Thoracic aorta (tissue), 2 donors: ENCODE measurements around the gene THUMPD2. TPM values are rescaled to one million over a fixed set of nuclear protein-coding genes. Genes with fewer than 3 reads are reported as not detected.

Experiments used
- ATAC-seq: fragments of 150-250 bp; one replicate; pipeline ENCODE4 v1.8.0; 2017; ENCODE audit warnings: low read depth; ENCODE audit not compliant: insufficient number of reproducible peaks, low FRiP score
- DNase-seq: peaks from one replicate; pipeline ENCODE4 v3.0.0-alpha.2; 2020; ENCODE audit warnings: low spot score
- H3K27ac ChIP-seq, 2 donors: fragments of 200-600 bp; sonication (generic); 1 replicate in 1 of 2; 2 replicates in 1 of 2; pipeline ENCODE4 v1.5.1; 2016; ENCODE audit warnings: mild to moderate bottlenecking in 2 of 2, moderate library complexity in 2 of 2
- H3K27me3 ChIP-seq: fragments of 200-600 bp; sonication (generic); replicated peaks from 2 replicates; pipeline ENCODE4 v1.6.0; 2016; ENCODE audit warnings: mild to moderate bottlenecking; ENCODE audit not compliant: insufficient read depth
- H3K36me3 ChIP-seq: fragments of 200-600 bp; sonication (generic); one replicate; pipeline ENCODE4 v1.5.1; 2016
- H3K4me1 ChIP-seq, 2 donors: fragments of 200-600 bp; sonication (generic); 1 replicate in 1 of 2; 2 replicates in 1 of 2; pipeline versions ENCODE4 v1.5.1 to v1.6.0; 2016; ENCODE audit warnings: low read depth in 2 of 2, mild to moderate bottlenecking in 1 of 2; ENCODE audit not compliant: control insufficient read depth in 1 of 2
- H3K4me3 ChIP-seq: fragments of 200-600 bp; sonication (generic); 2 replicates; pipeline ENCODE4 v1.5.1; 2016; ENCODE audit warnings: mild to moderate bottlenecking
- H3K9me3 ChIP-seq: fragments of 200-600 bp; sonication (generic); 2 replicates; pipeline ENCODE4 v1.5.1; 2016
- CTCF ChIP-seq: fragments of 200-600 bp; sonication (generic); IDR thresholded peaks from one replicate; pipeline ENCODE4 v1.5.1; 2019; ENCODE audit warnings: antibody characterized with exemption
- total RNA-seq, 2 donors: library from RNA; depleted of rRNA; stranded (reverse); fragments of >200 nt; gene quantifications; one replicate each; pipeline versions ENCODE4 v1.1.0 to v1.2.3, GENCODE V29; 2016

THUMPD2 gene
- total RNA-seq, 2 donors from 2014 or later, result 29.1 to 32.0 TPM

DNA sequence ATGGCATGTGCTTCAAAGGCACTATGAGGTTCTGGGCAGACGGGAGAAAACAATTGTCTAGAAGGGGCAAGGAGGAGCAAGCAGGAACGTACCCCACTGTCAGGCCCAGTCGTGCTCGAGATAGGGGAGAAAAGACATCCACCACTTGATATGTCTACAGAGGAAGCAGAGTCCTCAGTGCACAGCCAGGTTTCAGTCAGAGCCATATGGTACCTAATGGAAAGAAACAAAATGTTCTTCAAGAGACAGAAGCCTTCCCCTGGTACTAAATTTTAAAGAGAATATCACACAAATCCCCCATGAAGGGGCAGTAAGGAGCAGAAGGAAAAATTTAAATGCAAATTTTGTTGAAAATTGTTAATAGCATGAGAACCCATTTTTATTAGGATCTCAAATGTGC is 21.9 kb downstream of the THUMPD2 start:
- no peak for ATAC-seq
- Histone ChIP-seq H3K27me3 (no peaks in the 10 kb centered on the region), H3K36me3 (peaks cover 22% of the 10 kb centered on the region), H3K9me3 (no peaks in the 10 kb centered on the region), H3K4me1 (peaks cover 0 to 9% of the 10 kb centered on the region in 2 donors), H3K4me3 (no peak overlapping the region), H3K27ac (no peak overlapping the region)
- no peak for DNase-seq
- TF ChIP-seq CTCF, result no peak

- Histone ChIP-seq H3K4me1 (peaks cover 0 to 9% of the 10 kb centered on the region in 2 donors), H3K9me3 (no peaks in the 10 kb centered on the region), H3K27ac (no peak overlapping the region), H3K4me3 (no peak overlapping the region), H3K27me3 (no peaks in the 10 kb centered on the region), H3K36me3 (peaks cover 26% of the 10 kb centered on the region)
- DNase-seq (no peak), ATAC-seq (no peak)
- TF ChIP-seq CTCF, result no peak
Measured at GRCh38 chr2:39755466-39755865, 23.6 kb downstream of the THUMPD2 start.

DNA sequence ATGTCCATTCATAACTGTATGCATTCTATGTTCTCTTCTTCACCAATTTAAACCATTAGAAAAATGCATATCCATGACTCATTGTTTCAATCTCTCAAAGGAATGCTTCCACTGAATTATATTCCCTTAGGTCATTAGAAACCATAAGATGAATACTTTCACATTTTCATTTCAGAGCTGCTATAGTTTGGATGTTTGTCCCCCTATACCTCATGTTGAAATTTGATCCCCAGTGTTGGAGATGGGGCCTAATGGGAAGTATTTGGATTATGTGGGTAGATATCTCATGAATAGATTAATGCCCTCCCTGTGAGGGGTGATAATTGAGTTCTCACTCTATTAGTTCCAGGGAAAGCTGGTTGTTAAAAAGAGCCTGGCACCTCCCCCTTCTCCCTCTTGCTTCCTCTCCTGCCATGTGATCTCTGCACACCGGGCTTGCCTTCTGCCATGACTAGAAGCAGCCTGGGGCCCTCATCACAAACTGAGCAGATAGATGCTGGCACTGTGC is 35.7 kb downstream of the THUMPD2 start:
- Histone ChIP-seq H3K4me1 (peaks cover 3 to 5% of the 10 kb centered on the region in 2 donors), H3K27me3 (no peaks in the 10 kb centered on the region), H3K36me3 (peaks cover 12% of the 10 kb centered on the region), H3K4me3 (no peak overlapping the region), H3K27ac (no peak overlapping the region), H3K9me3 (no peaks in the 10 kb centered on the region)
- ATAC-seq (no peak), DNase-seq (no peak)
- no peak for TF ChIP-seq CTCF

GRCh38 chr2:39741871-39742270 is 37.2 kb downstream of the THUMPD2 start:
- no peaks in the 10 kb centered on the region for H3K9me3 ChIP-seq
- no peaks in the 10 kb centered on the region for H3K27me3 ChIP-seq
- peaks cover 12% of the 10 kb centered on the region for H3K36me3 ChIP-seq
- TF ChIP-seq CTCF, result no peak
- H3K27ac ChIP-seq, result no peak overlapping the region
- DNase-seq (no peak), ATAC-seq (no peak)
- peaks cover 0 to 18% of the 10 kb centered on the region in 2 donors for H3K4me1 ChIP-seq
- H3K4me3 ChIP-seq, result no peak overlapping the region

DNA sequence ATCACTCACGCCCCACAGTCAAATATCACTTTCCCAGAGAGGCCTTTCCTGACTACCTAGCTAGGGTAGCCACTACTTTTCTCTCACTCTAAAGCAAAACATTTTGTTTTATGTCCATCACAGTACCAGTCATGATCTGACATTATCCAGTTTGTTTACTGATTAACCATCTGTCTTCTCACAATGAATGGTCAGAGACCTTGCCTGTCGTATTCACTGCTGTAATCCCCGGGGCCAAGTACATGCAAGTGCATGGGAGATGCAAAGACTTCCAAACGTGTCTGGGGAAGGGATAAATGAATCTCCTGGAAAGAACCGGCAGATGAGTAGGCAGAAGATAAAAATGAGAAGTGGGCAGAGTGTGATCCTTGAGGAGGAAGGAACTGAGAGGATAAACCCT is 39.7 kb downstream of the THUMPD2 start:
- peaks cover 9 to 39% of the 10 kb centered on the region in 2 donors for H3K4me1 ChIP-seq
- no peaks in the 10 kb centered on the region for H3K27me3 ChIP-seq
- H3K4me3 ChIP-seq, result no peak overlapping the region
- peak overlapping the region; percentile 46 to 61 for H3K27ac ChIP-seq
- DNase-seq (no peak), ATAC-seq (no peak)
- H3K9me3 ChIP-seq, result no peaks in the 10 kb centered on the region
- H3K36me3 ChIP-seq, result peaks cover 5% of the 10 kb centered on the region
- no peak for TF ChIP-seq CTCF
